Measurements from ENCODE around the gene BACE2.

Gene BACE2

DNA sequence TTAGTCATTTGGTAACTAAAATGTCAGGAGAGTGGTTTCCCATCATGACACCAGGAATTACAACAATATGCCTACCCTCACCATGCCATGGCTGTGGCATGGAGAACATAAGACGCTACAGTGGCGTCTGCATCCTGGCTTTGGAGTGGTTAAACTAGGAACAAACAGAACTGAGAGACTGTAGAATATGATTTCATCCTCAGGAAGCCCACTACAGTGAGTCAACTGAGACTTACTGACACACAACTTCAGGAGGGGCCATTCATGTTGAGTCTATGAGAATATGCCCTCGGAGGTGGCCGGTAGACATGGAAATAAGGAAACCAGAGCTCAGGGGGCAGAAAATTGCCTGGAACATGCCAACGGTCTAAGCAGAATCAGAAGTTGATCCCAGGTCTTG is 5.9 kb upstream of the BACE2 start:
- intact Hi-C loops (cut with micrococcal nuclease): no loop called here
- Mint-ChIP-seq H3K4me3 (no peak overlapping the region), H3K9me3 (peaks cover 9% of the 10 kb centered on the region), H3K27ac (no peak overlapping the region), H3K27me3 (peaks cover 31% of the 10 kb centered on the region), H3K36me3 (ENCODE audit: low read depth) (no peaks in the 10 kb centered on the region), H3K4me1 (ENCODE audit: low read depth) (no peaks in the 10 kb centered on the region)

GRCh38 chr21:41163091-41163490 is 4.9 kb upstream of the BACE2 start:
- peaks cover 9% of the 10 kb centered on the region for H3K9me3 Mint-ChIP-seq
- intact Hi-C loops (cut with micrococcal nuclease): no loop called here

DNA sequence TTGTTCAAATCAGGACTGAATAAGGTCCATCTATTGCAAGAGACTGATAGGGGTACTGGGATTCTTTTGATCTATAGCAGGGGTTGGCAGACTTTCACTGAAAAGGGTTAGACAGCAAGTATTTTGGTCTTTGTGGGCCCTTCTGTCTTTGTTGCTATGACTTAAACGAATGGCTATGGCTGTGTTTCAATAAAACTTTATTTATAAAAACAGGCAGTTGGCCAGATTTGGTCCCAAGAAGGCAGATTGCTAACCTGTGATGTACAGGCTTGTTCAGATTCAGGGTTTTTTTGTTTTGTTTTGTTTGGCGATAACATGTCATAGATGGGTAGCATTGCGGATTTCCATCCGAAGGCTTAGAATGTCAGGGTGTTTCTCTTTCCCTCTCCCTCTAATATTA is 3.9 kb upstream of the BACE2 start:
- H3K9me3 Mint-ChIP-seq: no peaks in the 10 kb centered on the region
- no peaks in the 10 kb centered on the region for H3K36me3 Mint-ChIP-seq (ENCODE audit: low read depth)
- H3K4me3 Mint-ChIP-seq: no peak overlapping the region
- H3K27me3 Mint-ChIP-seq: peaks cover 44% of the 10 kb centered on the region
- H3K27ac Mint-ChIP-seq: no peak overlapping the region
- intact Hi-C loops (cut with micrococcal nuclease): no loop called here
- no peaks in the 10 kb centered on the region for H3K4me1 Mint-ChIP-seq (ENCODE audit: low read depth)

More at GRCh38 chr21:41163091-41163490, 4.9 kb upstream of the BACE2 start:
- Mint-ChIP-seq H3K4me1 (ENCODE audit: low read depth) (no peaks in the 10 kb centered on the region), H3K27ac (no peak overlapping the region), H3K36me3 (ENCODE audit: low read depth) (no peaks in the 10 kb centered on the region), H3K27me3 (peaks cover 37% of the 10 kb centered on the region), H3K4me3 (no peak overlapping the region)

- Mint-ChIP-seq H3K27me3 (peaks cover 51% of the 10 kb centered on the region), H3K36me3 (ENCODE audit: low read depth) (no peaks in the 10 kb centered on the region), H3K27ac (no peak overlapping the region), H3K9me3 (no peaks in the 10 kb centered on the region), H3K4me1 (ENCODE audit: low read depth) (no peaks in the 10 kb centered on the region), H3K4me3 (no peak overlapping the region)
- intact Hi-C loops (cut with micrococcal nuclease): no loop called here
Measured at GRCh38 chr21:41164981-41165655, 2.8 kb upstream of the BACE2 start.

DNA sequence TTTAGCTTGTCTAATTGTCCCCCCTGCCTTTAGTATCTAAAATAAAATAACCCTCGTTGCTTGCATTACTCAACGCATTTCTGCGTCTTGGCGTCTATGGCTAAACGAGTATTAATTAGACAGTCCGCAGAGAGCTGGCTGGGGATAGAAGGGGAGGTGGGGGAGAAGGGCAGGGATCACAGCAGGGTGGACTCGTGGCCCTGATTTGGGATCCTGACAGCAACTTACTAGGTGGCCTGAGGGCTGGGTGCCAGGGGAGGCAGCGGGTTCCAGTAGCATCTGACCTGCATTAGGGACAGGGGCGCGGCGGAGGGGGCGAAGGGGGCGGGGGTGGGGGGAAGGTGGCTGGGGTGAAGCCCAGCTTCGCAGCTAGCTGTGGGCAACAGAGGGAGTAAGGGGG is 1.1 kb upstream of the BACE2 start:
- H3K27ac Mint-ChIP-seq: no peak overlapping the region
- H3K4me1 Mint-ChIP-seq (ENCODE audit: low read depth): no peaks in the 10 kb centered on the region
- intact Hi-C loops (cut with micrococcal nuclease): no loop called here
- peaks cover 57% of the 10 kb centered on the region for H3K27me3 Mint-ChIP-seq
- no peaks in the 10 kb centered on the region for H3K36me3 Mint-ChIP-seq (ENCODE audit: low read depth)
- H3K9me3 Mint-ChIP-seq: no peaks in the 10 kb centered on the region
- H3K4me3 Mint-ChIP-seq: no peak overlapping the region

GRCh38 chr21:41168391-41169257 is 664 bp downstream of the BACE2 start:
- Mint-ChIP-seq H3K9me3 (no peaks in the 10 kb centered on the region), H3K4me1 (ENCODE audit: low read depth) (no peaks in the 10 kb centered on the region), H3K27me3 (peaks cover 59% of the 10 kb centered on the region), H3K36me3 (ENCODE audit: low read depth) (no peaks in the 10 kb centered on the region), H3K27ac (no peak overlapping the region), H3K4me3 (peak overlapping the region; percentile 60)
- intact Hi-C loops (cut with micrococcal nuclease): no loop called here

DNA sequence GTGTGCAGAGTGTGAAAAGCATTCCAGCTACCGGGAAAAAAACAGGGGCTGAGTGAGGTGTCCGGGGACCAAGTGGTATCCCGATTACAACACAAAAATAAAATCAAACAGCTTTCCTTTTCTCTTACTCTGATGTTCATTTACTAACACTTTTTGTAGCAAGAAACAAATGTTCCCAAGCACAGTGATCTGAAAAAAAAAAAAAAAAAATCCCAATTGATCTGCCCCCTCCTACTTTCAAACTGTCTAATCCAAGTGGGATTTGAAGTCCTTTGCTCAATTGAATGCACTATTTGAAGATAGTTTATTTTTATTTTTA is 1.3 kb downstream of the BACE2 start:
- intact Hi-C loops (cut with micrococcal nuclease): no loop called here
- H3K27ac Mint-ChIP-seq: no peak overlapping the region
- H3K27me3 Mint-ChIP-seq: peaks cover 58% of the 10 kb centered on the region

GRCh38 chr21:41169701-41170100 is 1.7 kb downstream of the BACE2 start:
- H3K9me3 Mint-ChIP-seq: no peaks in the 10 kb centered on the region
- H3K4me3 Mint-ChIP-seq: no peak overlapping the region
- intact Hi-C loops (cut with micrococcal nuclease): no loop called here
- no peaks in the 10 kb centered on the region for H3K4me1 Mint-ChIP-seq (ENCODE audit: low read depth)
- no peak overlapping the region for H3K27ac Mint-ChIP-seq
- H3K27me3 Mint-ChIP-seq: peaks cover 57% of the 10 kb centered on the region
- no peaks in the 10 kb centered on the region for H3K36me3 Mint-ChIP-seq (ENCODE audit: low read depth)

More for the DNA sequence above, 1.3 kb downstream of the BACE2 start:
- H3K4me3 Mint-ChIP-seq: peak overlapping the region; percentile 42
- no peaks in the 10 kb centered on the region for H3K9me3 Mint-ChIP-seq
- no peaks in the 10 kb centered on the region for H3K36me3 Mint-ChIP-seq (ENCODE audit: low read depth)
- H3K4me1 Mint-ChIP-seq (ENCODE audit: low read depth): no peaks in the 10 kb centered on the region

GRCh38 chr21:41170442-41170841 is 2.5 kb downstream of the BACE2 start:
- H3K36me3 Mint-ChIP-seq (ENCODE audit: low read depth): no peaks in the 10 kb centered on the region
- H3K27ac Mint-ChIP-seq: no peak overlapping the region
- H3K4me3 Mint-ChIP-seq: no peak overlapping the region
- peaks cover 51% of the 10 kb centered on the region for H3K27me3 Mint-ChIP-seq
- H3K4me1 Mint-ChIP-seq (ENCODE audit: low read depth): no peaks in the 10 kb centered on the region
- H3K9me3 Mint-ChIP-seq: no peaks in the 10 kb centered on the region
- intact Hi-C loops (cut with micrococcal nuclease): no loop called here

DNA sequence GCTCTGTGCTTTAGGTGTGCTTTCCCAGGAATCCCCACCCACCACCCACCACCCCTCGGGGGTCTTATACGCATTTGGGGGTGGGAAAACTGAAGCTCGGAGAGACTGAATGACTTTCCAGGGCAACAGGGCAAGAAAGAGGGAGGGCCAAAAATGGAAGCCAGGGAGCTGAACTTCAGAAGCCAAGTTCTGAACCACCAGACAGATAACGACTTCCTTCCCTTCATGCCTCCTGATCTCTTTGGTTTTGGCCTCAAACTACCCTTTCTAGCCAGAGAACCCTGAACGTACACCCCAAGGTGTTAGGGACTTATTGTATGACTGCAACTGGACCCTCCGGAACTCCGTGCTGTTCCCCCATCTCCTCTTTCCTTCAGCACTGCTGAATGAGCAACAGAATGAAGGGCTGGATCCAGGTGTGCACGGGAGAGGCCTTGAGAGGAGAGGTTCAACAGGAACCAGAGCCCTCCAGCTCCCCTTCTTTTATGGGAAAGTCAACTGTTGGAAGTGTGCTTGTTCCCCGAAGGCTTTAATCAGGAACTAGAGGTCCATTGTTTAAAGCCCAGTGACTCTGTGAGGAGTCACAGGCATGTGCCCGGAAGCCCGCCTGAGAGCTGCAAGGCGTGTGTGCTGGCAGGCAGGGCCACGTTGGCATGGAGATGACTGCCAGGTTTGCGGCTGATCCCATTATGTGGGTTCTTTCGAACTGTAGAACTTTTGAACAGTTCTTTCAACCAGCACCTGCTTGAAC is 3.1 kb downstream of the BACE2 start:
- H3K27ac Mint-ChIP-seq: no peak overlapping the region
- H3K27me3 Mint-ChIP-seq: peaks cover 47% of the 10 kb centered on the region
- H3K4me1 Mint-ChIP-seq (ENCODE audit: low read depth): no peaks in the 10 kb centered on the region
- no peaks in the 10 kb centered on the region for H3K36me3 Mint-ChIP-seq (ENCODE audit: low read depth)
- H3K9me3 Mint-ChIP-seq: no peaks in the 10 kb centered on the region
- intact Hi-C loops (cut with micrococcal nuclease): no loop called here
- no peak overlapping the region for H3K4me3 Mint-ChIP-seq

DNA sequence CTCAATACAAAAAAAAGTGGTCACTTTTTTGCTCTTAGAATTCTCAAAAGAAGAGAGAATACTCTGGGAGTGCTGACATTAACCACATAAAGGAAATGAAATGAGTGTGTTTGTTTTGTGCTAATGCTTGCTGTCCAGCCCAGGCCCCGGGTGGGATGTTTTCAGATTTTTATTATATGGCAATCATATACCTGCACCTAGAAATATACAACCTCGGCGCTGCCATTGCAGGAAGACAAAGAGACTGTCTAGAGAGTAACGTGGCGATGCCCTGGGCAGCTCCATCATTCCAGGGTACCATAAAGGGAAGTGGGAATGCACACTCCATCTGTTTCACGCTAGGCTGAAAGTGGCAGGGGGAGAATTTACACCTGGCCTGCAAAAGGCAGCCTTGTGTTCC is 7.1 kb downstream of the BACE2 start:
- no peaks in the 10 kb centered on the region for H3K4me1 Mint-ChIP-seq (ENCODE audit: low read depth)
- H3K9me3 Mint-ChIP-seq: no peaks in the 10 kb centered on the region
- H3K27ac Mint-ChIP-seq: no peak overlapping the region
- intact Hi-C loops (cut with micrococcal nuclease): no loop called here
- H3K36me3 Mint-ChIP-seq (ENCODE audit: low read depth): no peaks in the 10 kb centered on the region
- peaks cover 15% of the 10 kb centered on the region for H3K27me3 Mint-ChIP-seq
- H3K4me3 Mint-ChIP-seq: no peak overlapping the region

DNA sequence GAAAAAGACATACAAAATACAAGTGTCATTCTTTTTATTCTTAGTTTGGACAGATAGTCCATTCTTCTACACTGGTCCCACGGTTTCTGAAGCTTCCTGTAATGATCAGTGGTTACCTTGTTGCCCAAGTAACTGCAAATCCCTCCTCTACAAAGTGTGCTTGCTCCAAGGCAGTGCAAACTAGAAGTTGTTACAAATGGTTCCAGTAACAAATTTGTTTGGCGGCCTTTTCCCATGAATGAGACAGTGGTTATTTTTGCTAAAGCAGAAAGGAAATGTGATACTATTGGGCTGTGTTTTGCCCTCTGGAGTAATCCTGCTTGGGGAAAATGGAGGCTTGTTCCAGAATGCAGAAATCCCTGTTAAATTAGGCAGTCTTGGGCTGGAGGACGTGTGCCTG is 8.9 kb downstream of the BACE2 start:
- peaks cover 9% of the 10 kb centered on the region for H3K27me3 Mint-ChIP-seq
- H3K4me1 Mint-ChIP-seq (ENCODE audit: low read depth): no peaks in the 10 kb centered on the region
- no peak overlapping the region for H3K4me3 Mint-ChIP-seq
- H3K36me3 Mint-ChIP-seq (ENCODE audit: low read depth): no peaks in the 10 kb centered on the region
- H3K9me3 Mint-ChIP-seq: no peaks in the 10 kb centered on the region
- intact Hi-C loops (cut with micrococcal nuclease): no loop called here
- no peak overlapping the region for H3K27ac Mint-ChIP-seq

- no peak overlapping the region for H3K4me3 Mint-ChIP-seq
- no peaks in the 10 kb centered on the region for H3K36me3 Mint-ChIP-seq (ENCODE audit: low read depth)
- H3K4me1 Mint-ChIP-seq (ENCODE audit: low read depth): no peaks in the 10 kb centered on the region
- intact Hi-C loops (cut with micrococcal nuclease): no loop called here
- peaks cover 5% of the 10 kb centered on the region for H3K9me3 Mint-ChIP-seq
- no peak overlapping the region for H3K27ac Mint-ChIP-seq
- peaks cover 5% of the 10 kb centered on the region for H3K27me3 Mint-ChIP-seq
Measured at GRCh38 chr21:41180752-41181151, 12.8 kb downstream of the BACE2 start.

DNA sequence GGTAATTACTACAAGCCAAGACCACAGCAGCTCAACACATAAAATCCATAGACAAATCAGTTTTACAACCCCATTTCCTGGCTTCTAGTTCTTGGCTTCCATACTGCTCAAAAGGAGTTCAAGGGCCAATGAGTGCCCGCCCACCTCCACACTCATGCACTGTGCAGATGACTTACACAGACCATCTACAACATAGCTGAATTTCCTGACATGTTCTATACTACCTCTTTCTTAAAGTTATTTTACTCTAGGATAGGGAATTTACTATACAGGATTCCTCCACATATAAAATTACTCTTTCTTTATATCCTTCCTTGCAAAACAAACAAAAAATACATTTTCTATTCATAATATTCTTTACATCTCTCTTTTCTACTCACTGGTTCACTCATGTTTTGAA is 14.6 kb downstream of the BACE2 start:
- intact Hi-C loops (cut with micrococcal nuclease): no loop called here
- Mint-ChIP-seq H3K4me3 (no peak overlapping the region), H3K4me1 (ENCODE audit: low read depth) (no peaks in the 10 kb centered on the region), H3K27ac (no peak overlapping the region), H3K27me3 (peaks cover 5% of the 10 kb centered on the region), H3K9me3 (peaks cover 5% of the 10 kb centered on the region), H3K36me3 (ENCODE audit: low read depth) (no peaks in the 10 kb centered on the region)
